GM08714 (cell line): Measurements from ENCODE around the gene ASIC4.

Source experiments
- H3K4me3 ChIP-seq: fragments of 200-500 bp; sonication (Bioruptor generic); 2 replicates; pipeline ENCODE4 v1.5.1; 2014; ENCODE audit warnings: mild to moderate bottlenecking, low read length, inconsistent platforms
- ZNF274 ChIP-seq: IDR thresholded peaks from 2 replicates; pipeline ENCODE4 v1.6.1; 2012; ENCODE audit warnings: mild to moderate bottlenecking, low read depth, low read length

Gene ASIC4

DNA sequence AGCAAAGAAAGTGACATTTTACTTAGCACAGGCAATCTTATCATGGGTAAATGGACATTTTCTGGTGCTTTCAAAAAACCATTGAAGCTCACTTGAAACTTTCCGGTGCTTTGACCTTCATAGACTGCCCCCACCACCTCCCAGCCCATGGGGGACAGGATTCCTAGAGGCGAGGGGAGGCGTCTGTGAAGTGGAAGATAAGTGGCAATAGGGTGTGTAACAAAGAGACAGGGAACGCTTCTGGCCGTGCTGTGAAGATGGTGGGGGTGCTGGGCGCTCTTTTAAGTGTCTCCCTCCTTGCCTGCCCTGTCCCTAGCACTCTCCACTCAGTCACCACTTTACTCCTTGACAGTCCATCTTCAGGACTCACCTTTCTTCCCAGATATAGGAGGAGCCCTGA lies 39.0 kb upstream of the ASIC4 start:
- TF ChIP-seq ZNF274, result no peak
- no peak overlapping the region for H3K4me3 ChIP-seq

GRCh38 chr2:219475697-219476651 lies 38.3 kb upstream of the ASIC4 start:
- H3K4me3 ChIP-seq, result no peak overlapping the region
- TF ChIP-seq ZNF274, result no peak

- TF ChIP-seq ZNF274, result no peak
- H3K4me3 ChIP-seq, result no peak overlapping the region
Observed at GRCh38 chr2:219476652-219477151, 37.6 kb upstream of the ASIC4 start.

- H3K4me3 ChIP-seq, result no peak overlapping the region
- TF ChIP-seq ZNF274, result no peak
Observed at GRCh38 chr2:219477179-219477578, 37.1 kb upstream of the ASIC4 start.

DNA sequence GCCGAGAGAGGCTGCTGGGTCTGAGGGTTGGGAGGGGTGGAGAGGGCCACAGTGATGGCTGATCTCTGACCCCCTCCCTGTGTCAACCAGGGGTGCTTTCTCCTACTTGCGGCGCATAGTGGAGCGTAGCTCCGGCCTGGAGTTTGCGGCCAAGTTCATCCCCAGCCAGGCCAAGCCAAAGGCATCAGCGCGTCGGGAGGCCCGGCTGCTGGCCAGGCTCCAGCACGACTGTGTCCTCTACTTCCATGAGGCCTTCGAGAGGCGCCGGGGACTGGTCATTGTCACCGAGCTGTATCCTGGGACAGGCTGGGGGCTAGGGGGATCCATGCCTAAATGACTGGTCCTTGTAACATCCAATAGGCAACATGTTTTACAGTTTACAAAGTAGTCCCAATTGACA lies 36.5 kb upstream of the ASIC4 start:
- no peak overlapping the region for H3K4me3 ChIP-seq
- TF ChIP-seq ZNF274, result no peak

DNA sequence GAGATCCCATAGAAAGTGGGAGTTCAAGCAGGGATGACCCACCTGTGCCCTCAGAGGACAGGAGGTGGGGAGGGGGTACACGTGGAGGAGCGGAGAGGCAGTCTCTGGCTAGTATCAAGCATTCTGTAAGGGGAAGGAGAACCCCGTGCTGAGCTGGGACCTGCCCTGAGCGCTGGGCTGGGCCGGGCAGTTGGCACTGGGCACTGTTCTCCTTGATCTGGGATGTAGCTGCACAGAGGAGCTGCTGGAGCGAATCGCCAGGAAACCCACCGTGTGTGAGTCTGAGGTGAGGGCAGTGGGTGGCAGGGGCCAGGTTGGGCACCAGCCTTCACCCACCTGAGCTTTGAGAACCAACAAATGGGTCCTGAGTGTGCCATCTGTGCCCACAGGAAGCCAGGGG lies 35.4 kb upstream of the ASIC4 start:
- TF ChIP-seq ZNF274, result no peak
- H3K4me3 ChIP-seq, result no peak overlapping the region

- TF ChIP-seq ZNF274, result no peak
- H3K4me3 ChIP-seq, result no peak overlapping the region
Observed at GRCh38 chr2:219480004-219480403, 34.3 kb upstream of the ASIC4 start.

DNA sequence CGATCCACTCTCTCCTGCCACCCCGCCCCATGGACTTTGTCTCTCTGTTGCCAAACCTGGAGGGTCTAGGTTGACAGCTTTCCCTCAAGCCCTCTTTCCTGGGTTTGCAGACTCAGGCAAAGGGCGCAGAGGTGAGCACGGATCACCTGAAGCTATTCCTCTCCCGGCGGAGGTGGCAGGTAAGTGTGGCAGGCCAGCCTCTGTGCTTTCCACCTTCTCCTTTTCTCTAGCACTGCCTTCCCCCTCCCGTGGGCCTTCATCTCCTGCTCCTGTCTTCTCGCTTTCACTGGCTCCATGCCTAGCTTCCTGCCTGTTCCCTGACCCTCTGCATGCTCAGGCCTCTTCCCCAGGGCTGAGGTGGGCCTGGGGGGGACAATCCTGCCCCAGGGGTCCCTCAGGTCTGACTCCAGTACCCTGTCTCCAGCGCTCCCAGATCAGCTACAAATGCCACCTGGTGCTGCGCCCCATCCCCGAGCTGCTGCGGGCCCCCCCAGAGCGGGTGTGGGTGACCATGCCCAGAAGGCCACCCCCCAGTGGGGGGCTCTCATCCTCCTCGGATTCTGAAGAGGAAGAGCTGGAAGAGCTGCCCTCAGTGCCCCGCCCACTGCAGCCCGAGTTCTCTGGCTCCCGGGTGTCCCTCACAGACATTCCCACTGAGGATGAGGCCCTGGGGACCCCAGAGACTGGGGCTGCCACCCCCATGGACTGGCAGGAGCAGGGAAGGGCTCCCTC lies 31.4 kb upstream of the ASIC4 start:
- no peak overlapping the region for H3K4me3 ChIP-seq
- no peak for TF ChIP-seq ZNF274

DNA sequence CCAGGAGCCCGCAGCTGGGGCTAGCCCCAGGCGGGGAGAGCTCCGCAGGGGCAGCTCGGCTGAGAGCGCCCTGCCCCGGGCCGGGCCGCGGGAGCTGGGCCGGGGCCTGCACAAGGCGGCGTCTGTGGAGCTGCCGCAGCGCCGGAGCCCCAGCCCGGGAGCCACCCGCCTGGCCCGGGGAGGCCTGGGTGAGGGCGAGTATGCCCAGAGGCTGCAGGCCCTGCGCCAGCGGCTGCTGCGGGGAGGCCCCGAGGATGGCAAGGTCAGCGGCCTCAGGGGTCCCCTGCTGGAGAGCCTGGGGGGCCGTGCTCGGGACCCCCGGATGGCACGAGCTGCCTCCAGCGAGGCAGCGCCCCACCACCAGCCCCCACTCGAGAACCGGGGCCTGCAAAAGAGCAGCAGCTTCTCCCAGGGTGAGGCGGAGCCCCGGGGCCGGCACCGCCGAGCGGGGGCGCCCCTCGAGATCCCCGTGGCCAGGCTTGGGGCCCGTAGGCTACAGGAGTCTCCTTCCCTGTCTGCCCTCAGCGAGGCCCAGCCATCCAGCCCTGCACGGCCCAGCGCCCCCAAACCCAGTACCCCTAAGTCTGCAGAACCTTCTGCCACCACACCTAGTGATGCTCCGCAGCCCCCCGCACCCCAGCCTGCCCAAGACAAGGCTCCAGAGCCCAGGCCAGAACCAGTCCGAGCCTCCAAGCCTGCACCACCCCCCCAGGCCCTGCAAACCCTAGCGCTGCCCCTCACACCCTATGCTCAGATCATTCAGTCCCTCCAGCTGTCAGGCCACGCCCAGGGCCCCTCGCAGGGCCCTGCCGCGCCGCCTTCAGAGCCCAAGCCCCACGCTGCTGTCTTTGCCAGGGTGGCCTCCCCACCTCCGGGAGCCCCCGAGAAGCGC lies 30.6 kb upstream of the ASIC4 start:
- no peak for TF ChIP-seq ZNF274

GRCh38 chr2:219484343-219485200 lies 29.7 kb upstream of the ASIC4 start:
- no peak overlapping the region for H3K4me3 ChIP-seq

More for the DNA sequence above, 30.6 kb upstream of the ASIC4 start:
- no peak overlapping the region for H3K4me3 ChIP-seq

DNA sequence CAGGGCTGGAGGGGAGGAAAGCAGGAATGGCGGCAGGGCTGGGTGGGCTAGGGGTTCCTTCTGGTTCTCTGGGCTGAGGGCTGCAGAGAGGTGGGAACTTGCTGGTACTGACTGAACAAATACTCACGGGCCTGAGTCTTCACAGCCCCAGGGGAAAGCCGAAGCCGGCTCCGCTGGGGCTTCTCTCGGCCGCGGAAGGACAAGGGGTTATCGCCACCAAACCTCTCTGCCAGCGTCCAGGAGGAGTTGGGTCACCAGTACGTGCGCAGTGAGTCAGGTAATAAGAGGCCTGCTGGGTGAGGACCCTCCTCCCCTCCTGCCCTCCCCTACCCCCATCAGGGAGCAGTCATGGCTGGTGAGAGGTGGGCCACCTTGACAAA lies 29.1 kb upstream of the ASIC4 start:
- no peak overlapping the region for H3K4me3 ChIP-seq
- no peak for TF ChIP-seq ZNF274

More at GRCh38 chr2:219484343-219485200, 29.7 kb upstream of the ASIC4 start:
- TF ChIP-seq ZNF274, result no peak

GRCh38 chr2:219486380-219486959 lies 27.8 kb upstream of the ASIC4 start:
- no peak overlapping the region for H3K4me3 ChIP-seq
- TF ChIP-seq ZNF274, result no peak
